CD4-positive, CD25-positive, alpha-beta regulatory T cell (primary cell): ENCODE measurements around the gene DRGX. TPM values are rescaled to one million over a fixed set of nuclear protein-coding genes. Genes with fewer than 3 reads are reported as not detected.

Experiments used
- ATAC-seq, 2 donors: fragments of 150-1000 bp; cut with Tn5 transposase; one replicate each; pipeline ENCODE4 v1.10.0; 2021; ENCODE audit warnings: low read depth in 2 of 2, moderate number of reproducible peaks in 2 of 2, moderate library complexity in 1 of 2
- DNase-seq, 3 donors: peaks; one replicate each; pipeline versions ENCODE4 v3.0.0 to v3.0.0-alpha.2; 2012 to 2022; ENCODE audit warnings: mixed read lengths in 1 of 3
- H3K27ac ChIP-seq: one replicate; pipeline ENCODE4 v1.7.0; 2013; ENCODE audit warnings: mild to moderate bottlenecking, low read length; ENCODE audit not compliant: insufficient read depth, poor library complexity, severe bottlenecking
- H3K27me3 ChIP-seq: one replicate; pipeline ENCODE4 v1.7.0; 2013; ENCODE audit warnings: low read length; ENCODE audit not compliant: control insufficient read depth, insufficient read depth
- H3K36me3 ChIP-seq: one replicate; pipeline ENCODE4 v1.7.0; 2013; ENCODE audit warnings: mild to moderate bottlenecking, low read length, moderate library complexity; ENCODE audit not compliant: control insufficient read depth, insufficient read depth
- H3K4me1 ChIP-seq: 2 replicates; pipeline ENCODE4 v1.7.0; 2013; ENCODE audit warnings: mild to moderate bottlenecking, low read length; ENCODE audit not compliant: insufficient read depth, control insufficient read depth, poor library complexity, severe bottlenecking
- H3K4me3 ChIP-seq: one replicate; pipeline ENCODE4 v1.7.0; 2013; ENCODE audit warnings: low read depth, mild to moderate bottlenecking, low read length, moderate library complexity
- H3K9me3 ChIP-seq, 2 experiments: 1 replicate in 1 of 2; 2 replicates in 1 of 2; pipeline ENCODE4 v1.7.0; 2013; ENCODE audit warnings: low read length in 2 of 2, mild to moderate bottlenecking in 1 of 2, moderate library complexity in 1 of 2; ENCODE audit not compliant: control insufficient read depth in 2 of 2
- H3K27ac Mint-ChIP-seq, 3 donors: one replicate each; pipeline ENCODE4 v1.8.0; 2020 to 2022; ENCODE audit warnings: mild to moderate bottlenecking in 3 of 3, mixed read lengths in 3 of 3, moderate library complexity in 2 of 3
- H3K27me3 Mint-ChIP-seq: one replicate; pipeline ENCODE4 v1.8.0; 2022; ENCODE audit warnings: mild to moderate bottlenecking, mixed read lengths
- H3K36me3 Mint-ChIP-seq: one replicate; pipeline ENCODE4 v1.8.0; 2020; ENCODE audit warnings: mixed read lengths
- H3K4me1 Mint-ChIP-seq, 4 donors: one replicate each; pipeline ENCODE4 v1.8.0; 2020 to 2022; ENCODE audit warnings: mixed read lengths in 4 of 4, mild to moderate bottlenecking in 1 of 4
- H3K4me3 Mint-ChIP-seq, 4 donors: one replicate each; pipeline ENCODE4 v1.8.0; 2020 to 2022; ENCODE audit warnings: mild to moderate bottlenecking in 4 of 4, mixed read lengths in 4 of 4, moderate library complexity in 3 of 4
- H3K9me3 Mint-ChIP-seq, 7 donors: one replicate each; pipeline ENCODE4 v1.8.0; 2020 to 2022; ENCODE audit warnings: mixed read lengths in 7 of 7, mild to moderate bottlenecking in 3 of 7, moderate library complexity in 2 of 7
- polyA plus RNA-seq, 4 donors: library from polyadenylated mRNA; unstranded; fragments of 300-500 nt; fragmentation: Illumina TruSeq; gene quantifications; one replicate each; pipeline ENCODE4 v1.2.3, GENCODE V29; 2021
- total RNA-seq: library from RNA; stranded (reverse); gene quantifications from one replicate; pipeline ENCODE4 v1.2.3, GENCODE V29; 2022

Gene DRGX
- total and polyA plus RNA-seq, 5 donors from 2014 or later: not detected

GRCh38 chr10:49377256-49377655 lies 18.6 kb downstream of the DRGX start:
- ATAC-seq (no peak), DNase-seq (no peak)
- Mint-ChIP-seq H3K4me1 (no peaks in the 10 kb centered on the region), H3K27me3 (peaks cover 7% of the 10 kb centered on the region), H3K27ac (no peak overlapping the region), H3K9me3 (no peaks in the 10 kb centered on the region), H3K4me3 (no peak overlapping the region), H3K36me3 (no peaks in the 10 kb centered on the region)
- Histone ChIP-seq H3K9me3 (no peaks in the 10 kb centered on the region), H3K27ac (no peak overlapping the region), H3K27me3 (no peaks in the 10 kb centered on the region), H3K4me3 (no peak overlapping the region), H3K4me1 (no peaks in the 10 kb centered on the region), H3K36me3 (no peaks in the 10 kb centered on the region)

GRCh38 chr10:49375611-49376010 lies 20.3 kb downstream of the DRGX start:
- ATAC-seq (no peak), DNase-seq (no peak)
- no peak overlapping the region for H3K4me3 Mint-ChIP-seq
- Histone ChIP-seq H3K4me3 (no peak overlapping the region), H3K27ac (no peak overlapping the region), H3K9me3 (no peaks in the 10 kb centered on the region), H3K27me3 (no peaks in the 10 kb centered on the region), H3K36me3 (no peaks in the 10 kb centered on the region), H3K4me1 (no peaks in the 10 kb centered on the region)
- H3K36me3 Mint-ChIP-seq: no peaks in the 10 kb centered on the region
- no peaks in the 10 kb centered on the region for H3K4me1 Mint-ChIP-seq
- H3K27ac Mint-ChIP-seq: no peak overlapping the region
- no peaks in the 10 kb centered on the region for H3K9me3 Mint-ChIP-seq
- H3K27me3 Mint-ChIP-seq: peaks cover 8% of the 10 kb centered on the region

- no peaks in the 10 kb centered on the region for H3K36me3 ChIP-seq
These were observed 21.1 kb downstream of the DRGX start for GRCh38 chr10:49374740-49375139.

GRCh38 chr10:49373361-49373760 lies 22.5 kb downstream of the DRGX start:
- Histone ChIP-seq H3K4me3 (no peak overlapping the region), H3K27me3 (no peaks in the 10 kb centered on the region), H3K9me3 (no peaks in the 10 kb centered on the region), H3K4me1 (no peaks in the 10 kb centered on the region), H3K27ac (no peak overlapping the region), H3K36me3 (no peaks in the 10 kb centered on the region)
- Mint-ChIP-seq H3K4me1 (no peaks in the 10 kb centered on the region), H3K4me3 (no peak overlapping the region), H3K27me3 (peaks cover 8% of the 10 kb centered on the region), H3K27ac (no peak overlapping the region), H3K36me3 (no peaks in the 10 kb centered on the region), H3K9me3 (no peaks in the 10 kb centered on the region)
- DNase-seq (no peak), ATAC-seq (no peak)

More at GRCh38 chr10:49374740-49375139, 21.1 kb downstream of the DRGX start:
- Histone ChIP-seq H3K4me3 (no peak overlapping the region), H3K27ac (no peak overlapping the region), H3K4me1 (no peaks in the 10 kb centered on the region), H3K9me3 (no peaks in the 10 kb centered on the region), H3K27me3 (no peaks in the 10 kb centered on the region)
- H3K27me3 Mint-ChIP-seq: peaks cover 8% of the 10 kb centered on the region
- no peak for ATAC-seq
- no peak overlapping the region for H3K4me3 Mint-ChIP-seq
- no peaks in the 10 kb centered on the region for H3K9me3 Mint-ChIP-seq
- no peaks in the 10 kb centered on the region for H3K36me3 Mint-ChIP-seq
- no peaks in the 10 kb centered on the region for H3K4me1 Mint-ChIP-seq
- no peak for DNase-seq
- H3K27ac Mint-ChIP-seq: no peak overlapping the region

- no peaks in the 10 kb centered on the region for H3K9me3 Mint-ChIP-seq
- DNase-seq: no peak
These were observed 23.9 kb downstream of the DRGX start for GRCh38 chr10:49371967-49372366.

GRCh38 chr10:49370326-49371100 lies 25.4 kb downstream of the DRGX start:
- Histone ChIP-seq H3K27me3 (no peaks in the 10 kb centered on the region), H3K36me3 (no peaks in the 10 kb centered on the region), H3K4me1 (no peaks in the 10 kb centered on the region), H3K27ac (no peak overlapping the region), H3K4me3 (no peak overlapping the region), H3K9me3 (no peaks in the 10 kb centered on the region)
- Mint-ChIP-seq H3K4me3 (no peak overlapping the region), H3K27me3 (peaks cover 8% of the 10 kb centered on the region), H3K27ac (no peak overlapping the region), H3K36me3 (no peaks in the 10 kb centered on the region), H3K9me3 (no peaks in the 10 kb centered on the region), H3K4me1 (no peaks in the 10 kb centered on the region)
- DNase-seq: no peak
- no peak for ATAC-seq

More at GRCh38 chr10:49371967-49372366, 23.9 kb downstream of the DRGX start:
- Mint-ChIP-seq H3K4me3 (no peak overlapping the region), H3K36me3 (no peaks in the 10 kb centered on the region), H3K27me3 (peaks cover 8% of the 10 kb centered on the region), H3K27ac (no peak overlapping the region), H3K4me1 (no peaks in the 10 kb centered on the region)
- Histone ChIP-seq H3K27ac (no peak overlapping the region), H3K4me3 (no peak overlapping the region), H3K36me3 (no peaks in the 10 kb centered on the region), H3K27me3 (no peaks in the 10 kb centered on the region), H3K9me3 (no peaks in the 10 kb centered on the region), H3K4me1 (no peaks in the 10 kb centered on the region)
- ATAC-seq: no peak

GRCh38 chr10:49369216-49370162 lies 26.4 kb downstream of the DRGX start:
- no peaks in the 10 kb centered on the region for H3K27me3 ChIP-seq
- H3K9me3 ChIP-seq: no peaks in the 10 kb centered on the region
- no peak overlapping the region for H3K27ac Mint-ChIP-seq
- no peaks in the 10 kb centered on the region for H3K4me1 ChIP-seq
- H3K27me3 Mint-ChIP-seq: peaks cover 6% of the 10 kb centered on the region
- H3K4me3 Mint-ChIP-seq: no peak overlapping the region
- ATAC-seq: no peak
- H3K36me3 Mint-ChIP-seq: no peaks in the 10 kb centered on the region
- H3K4me1 Mint-ChIP-seq: no peaks in the 10 kb centered on the region
- no peaks in the 10 kb centered on the region for H3K36me3 ChIP-seq
- no peak overlapping the region for H3K27ac ChIP-seq
- H3K9me3 Mint-ChIP-seq: no peaks in the 10 kb centered on the region
- no peak overlapping the region for H3K4me3 ChIP-seq
- DNase-seq: no peak
